HEK293 (cell line): Measurements from ENCODE around the gene UGT1A10.

Experiments
- GLIS2 ChIP-seq: fragments of 450-650 bp; formaldehyde crosslinking; IDR thresholded peaks from 2 replicates; pipeline ENCODE4 v1.5.1; 2016; ENCODE audit warnings: missing biosample characterization, missing genetic modification characterization
- YY1 ChIP-seq: fragments of 450-650 bp; formaldehyde crosslinking; IDR thresholded peaks from 2 replicates; pipeline ENCODE4 v1.5.1; 2018; ENCODE audit warnings: missing biosample characterization, missing genetic modification characterization
- ZBTB20 ChIP-seq: fragments of 450-650 bp; formaldehyde crosslinking; IDR thresholded peaks from 2 replicates; pipeline ENCODE4 v1.5.1; 2016; ENCODE audit warnings: missing biosample characterization, missing genetic modification characterization
- ZNF768 ChIP-seq: fragments of 450-650 bp; formaldehyde crosslinking; IDR thresholded peaks from 2 replicates; pipeline ENCODE4 v1.5.1; 2018; ENCODE audit warnings: missing biosample characterization, mild to moderate bottlenecking, missing genetic modification characterization
- ZNF785 ChIP-seq: fragments of 450-650 bp; formaldehyde crosslinking; IDR thresholded peaks from 2 replicates; pipeline ENCODE4 v1.5.1; 2016; ENCODE audit warnings: missing biosample characterization, missing genetic modification characterization
- TF ChIP-seq, protein P1 (sequence below): fragments of 450-650 bp; formaldehyde crosslinking; IDR thresholded peaks from 2 replicates; pipeline ENCODE4 v1.5.1; 2016; ENCODE audit warnings: missing biosample characterization, missing genetic modification characterization
- TF ChIP-seq, protein P2 (sequence below): fragments of 450-650 bp; formaldehyde crosslinking; IDR thresholded peaks from 2 replicates; pipeline ENCODE4 v1.5.1; 2016; ENCODE audit warnings: missing biosample characterization, missing genetic modification characterization
- TF ChIP-seq, protein P3 (sequence below): fragments of 450-650 bp; formaldehyde crosslinking; IDR thresholded peaks from 2 replicates; pipeline ENCODE4 v1.5.1; 2016; ENCODE audit warnings: missing biosample characterization, missing genetic modification characterization

DNA sequence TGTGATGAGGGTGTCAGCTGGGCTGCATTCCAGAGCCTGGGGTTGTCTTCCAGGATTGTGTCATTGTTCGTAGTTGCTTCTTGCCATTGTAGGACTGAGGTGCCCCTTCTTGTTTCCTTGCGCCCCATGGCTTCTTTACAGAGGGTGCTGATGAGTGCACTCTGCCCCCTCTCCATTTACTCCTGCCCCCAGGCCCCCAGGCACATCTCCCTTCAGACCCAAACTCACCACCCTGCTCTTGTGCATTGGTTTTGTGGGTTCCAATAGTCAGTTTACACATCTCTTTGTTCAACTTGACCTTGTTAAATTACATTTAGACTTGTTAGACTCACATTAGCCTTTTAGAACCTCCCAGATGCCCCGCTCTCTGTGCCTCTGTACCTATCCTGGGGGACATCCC lies 184.9 kb downstream of the UGT1A10 start:
- TF ChIP-seq ZNF785 (tag by site-specific recombination) (no peak), ZBTB20 (tag by site-specific recombination) (no peak), GLIS2 (no peak), YY1 (no peak), ZNF768 (no peak)
- TF ChIP-seq, protein P1, sequence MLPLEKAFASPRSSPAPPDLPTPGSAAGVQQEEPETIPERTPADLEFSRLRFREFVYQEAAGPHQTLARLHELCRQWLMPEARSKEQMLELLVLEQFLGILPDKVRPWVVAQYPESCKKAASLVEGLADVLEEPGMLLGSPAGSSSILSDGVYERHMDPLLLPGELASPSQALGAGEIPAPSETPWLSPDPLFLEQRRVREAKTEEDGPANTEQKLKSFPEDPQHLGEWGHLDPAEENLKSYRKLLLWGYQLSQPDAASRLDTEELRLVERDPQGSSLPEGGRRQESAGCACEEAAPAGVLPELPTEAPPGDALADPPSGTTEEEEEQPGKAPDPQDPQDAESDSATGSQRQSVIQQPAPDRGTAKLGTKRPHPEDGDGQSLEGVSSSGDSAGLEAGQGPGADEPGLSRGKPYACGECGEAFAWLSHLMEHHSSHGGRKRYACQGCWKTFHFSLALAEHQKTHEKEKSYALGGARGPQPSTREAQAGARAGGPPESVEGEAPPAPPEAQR, result no peak
- TF ChIP-seq, protein P2, sequence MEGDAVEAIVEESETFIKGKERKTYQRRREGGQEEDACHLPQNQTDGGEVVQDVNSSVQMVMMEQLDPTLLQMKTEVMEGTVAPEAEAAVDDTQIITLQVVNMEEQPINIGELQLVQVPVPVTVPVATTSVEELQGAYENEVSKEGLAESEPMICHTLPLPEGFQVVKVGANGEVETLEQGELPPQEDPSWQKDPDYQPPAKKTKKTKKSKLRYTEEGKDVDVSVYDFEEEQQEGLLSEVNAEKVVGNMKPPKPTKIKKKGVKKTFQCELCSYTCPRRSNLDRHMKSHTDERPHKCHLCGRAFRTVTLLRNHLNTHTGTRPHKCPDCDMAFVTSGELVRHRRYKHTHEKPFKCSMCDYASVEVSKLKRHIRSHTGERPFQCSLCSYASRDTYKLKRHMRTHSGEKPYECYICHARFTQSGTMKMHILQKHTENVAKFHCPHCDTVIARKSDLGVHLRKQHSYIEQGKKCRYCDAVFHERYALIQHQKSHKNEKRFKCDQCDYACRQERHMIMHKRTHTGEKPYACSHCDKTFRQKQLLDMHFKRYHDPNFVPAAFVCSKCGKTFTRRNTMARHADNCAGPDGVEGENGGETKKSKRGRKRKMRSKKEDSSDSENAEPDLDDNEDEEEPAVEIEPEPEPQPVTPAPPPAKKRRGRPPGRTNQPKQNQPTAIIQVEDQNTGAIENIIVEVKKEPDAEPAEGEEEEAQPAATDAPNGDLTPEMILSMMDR (tag by site-specific recombination), result no peak
- TF ChIP-seq, protein P3, sequence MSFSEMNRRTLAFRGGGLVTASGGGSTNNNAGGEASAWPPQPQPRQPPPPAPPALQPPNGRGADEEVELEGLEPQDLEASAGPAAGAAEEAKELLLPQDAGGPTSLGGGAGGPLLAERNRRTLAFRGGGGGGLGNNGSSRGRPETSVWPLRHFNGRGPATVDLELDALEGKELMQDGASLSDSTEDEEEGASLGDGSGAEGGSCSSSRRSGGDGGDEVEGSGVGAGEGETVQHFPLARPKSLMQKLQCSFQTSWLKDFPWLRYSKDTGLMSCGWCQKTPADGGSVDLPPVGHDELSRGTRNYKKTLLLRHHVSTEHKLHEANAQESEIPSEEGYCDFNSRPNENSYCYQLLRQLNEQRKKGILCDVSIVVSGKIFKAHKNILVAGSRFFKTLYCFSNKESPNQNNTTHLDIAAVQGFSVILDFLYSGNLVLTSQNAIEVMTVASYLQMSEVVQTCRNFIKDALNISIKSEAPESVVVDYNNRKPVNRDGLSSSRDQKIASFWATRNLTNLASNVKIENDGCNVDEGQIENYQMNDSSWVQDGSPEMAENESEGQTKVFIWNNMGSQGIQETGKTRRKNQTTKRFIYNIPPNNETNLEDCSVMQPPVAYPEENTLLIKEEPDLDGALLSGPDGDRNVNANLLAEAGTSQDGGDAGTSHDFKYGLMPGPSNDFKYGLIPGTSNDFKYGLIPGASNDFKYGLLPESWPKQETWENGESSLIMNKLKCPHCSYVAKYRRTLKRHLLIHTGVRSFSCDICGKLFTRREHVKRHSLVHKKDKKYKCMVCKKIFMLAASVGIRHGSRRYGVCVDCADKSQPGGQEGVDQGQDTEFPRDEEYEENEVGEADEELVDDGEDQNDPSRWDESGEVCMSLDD, result no peak
